Memory B cell (primary cell): ENCODE measurements around the gene PYM1.
"Not testable (repeated sequence)": the region's sequence is repeated elsewhere in the genome, so short reads cannot be mapped to it uniquely, and the experiment has no call there.

Experiments used
- ATAC-seq: fragments of 150-1000 bp; cut with Tn5 transposase; 2 replicates; pipeline ENCODE4 v1.10.0; 2021; ENCODE audit warnings: low read depth, mild to moderate bottlenecking, moderate library complexity
- DNase-seq, 2 donors: peaks; one replicate each; pipeline ENCODE4 v3.0.0; 2022; ENCODE audit warnings: low spot score in 2 of 2
- H3K27ac Mint-ChIP-seq: one replicate; pipeline ENCODE4 v1.8.0; 2022; ENCODE audit warnings: mild to moderate bottlenecking, moderate library complexity, mixed read lengths
- H3K27me3 Mint-ChIP-seq: one replicate; pipeline ENCODE4 v1.8.0; 2022; ENCODE audit warnings: mixed read lengths
- H3K36me3 Mint-ChIP-seq: one replicate; pipeline ENCODE4 v1.8.0; 2022; ENCODE audit warnings: mild to moderate bottlenecking, mixed read lengths
- H3K4me1 Mint-ChIP-seq: one replicate; pipeline ENCODE4 v1.8.0; 2022; ENCODE audit warnings: mixed read lengths
- H3K4me3 Mint-ChIP-seq: one replicate; pipeline ENCODE4 v1.8.0; 2022; ENCODE audit warnings: mild to moderate bottlenecking, moderate library complexity, mixed read lengths
- H3K9me3 Mint-ChIP-seq: one replicate; pipeline ENCODE4 v1.8.0; 2022; ENCODE audit warnings: mixed read lengths

The PYM1 gene

DNA sequence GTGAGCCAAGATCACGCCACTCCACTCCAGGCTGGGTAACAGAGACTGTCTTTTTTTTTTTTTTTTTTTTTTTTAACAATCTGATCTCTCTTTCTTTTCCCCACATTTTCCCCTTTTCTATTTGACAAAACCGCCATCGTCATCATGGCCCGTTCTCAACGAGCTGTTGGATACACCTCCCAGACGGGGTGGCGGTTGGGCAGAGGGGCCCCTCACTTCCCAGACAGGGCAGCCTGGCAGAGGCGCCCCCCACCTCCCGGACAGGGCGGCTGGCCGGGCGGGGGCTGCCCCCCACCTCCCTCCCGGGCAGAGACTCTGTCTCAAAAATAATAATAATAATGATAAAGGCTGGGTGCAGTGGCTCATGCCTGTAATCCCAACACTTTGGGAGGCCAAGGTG is 64.8 kb downstream of the PYM1 start:
- ATAC-seq, H3K27me3 Mint-ChIP-seq, H3K36me3 Mint-ChIP-seq, H3K27ac Mint-ChIP-seq, H3K9me3 Mint-ChIP-seq, H3K4me3 Mint-ChIP-seq, H3K4me1 Mint-ChIP-seq, DNase-seq: not testable (repeated sequence)

DNA sequence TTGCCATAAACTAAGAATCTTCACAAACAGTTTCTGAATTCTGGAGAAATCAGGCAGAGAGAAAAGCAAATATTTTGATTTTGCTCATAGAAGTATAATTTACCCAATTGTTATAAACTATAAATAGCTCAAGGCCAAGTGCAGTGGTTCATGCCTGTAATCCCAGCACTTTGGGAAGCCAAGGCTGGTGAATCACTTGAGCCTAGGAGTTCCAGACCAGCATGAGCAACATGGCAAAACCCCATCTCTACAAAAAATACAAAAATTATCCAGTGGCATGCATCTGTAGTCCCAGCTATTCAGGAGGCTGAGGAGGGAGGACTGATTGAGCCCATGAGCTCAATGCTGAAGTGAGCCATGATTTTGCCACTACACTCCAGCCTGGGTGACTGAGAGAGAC is 65.4 kb downstream of the PYM1 start:
- DNase-seq (no peak), ATAC-seq (no peak)
- no peak overlapping the region for H3K27ac Mint-ChIP-seq
- no peaks in the 10 kb centered on the region for H3K4me1 Mint-ChIP-seq
- H3K27me3 Mint-ChIP-seq = peaks cover 2% of the 10 kb centered on the region
- no peak overlapping the region for H3K4me3 Mint-ChIP-seq
- H3K36me3 Mint-ChIP-seq = no peaks in the 10 kb centered on the region
- H3K9me3 Mint-ChIP-seq = peaks cover 3% of the 10 kb centered on the region

DNA sequence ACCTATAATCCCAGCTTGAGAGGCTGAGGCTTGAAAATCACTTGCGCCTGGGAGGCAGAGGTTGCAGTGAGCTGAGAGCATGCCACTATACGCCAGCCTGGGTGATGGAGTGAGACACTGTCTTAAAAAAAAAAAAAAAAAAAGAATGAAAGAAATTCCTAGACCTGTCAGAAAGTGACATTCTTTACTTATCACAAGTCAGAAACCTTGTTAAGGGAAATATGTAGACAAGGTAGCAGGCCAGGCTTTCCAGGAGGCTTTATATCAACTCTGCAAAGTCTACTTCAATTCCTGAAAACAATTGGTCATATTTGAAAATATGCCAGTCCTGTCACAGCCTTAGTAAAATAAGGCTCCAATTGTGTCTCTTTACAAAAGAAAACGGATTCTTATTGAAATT is 65.8 kb downstream of the PYM1 start:
- no peak overlapping the region for H3K27ac Mint-ChIP-seq
- H3K36me3 Mint-ChIP-seq = no peaks in the 10 kb centered on the region
- H3K4me1 Mint-ChIP-seq = no peaks in the 10 kb centered on the region
- no peak overlapping the region for H3K4me3 Mint-ChIP-seq
- ATAC-seq (no peak), DNase-seq (no peak)
- H3K9me3 Mint-ChIP-seq = peaks cover 3% of the 10 kb centered on the region
- peaks cover 2% of the 10 kb centered on the region for H3K27me3 Mint-ChIP-seq

DNA sequence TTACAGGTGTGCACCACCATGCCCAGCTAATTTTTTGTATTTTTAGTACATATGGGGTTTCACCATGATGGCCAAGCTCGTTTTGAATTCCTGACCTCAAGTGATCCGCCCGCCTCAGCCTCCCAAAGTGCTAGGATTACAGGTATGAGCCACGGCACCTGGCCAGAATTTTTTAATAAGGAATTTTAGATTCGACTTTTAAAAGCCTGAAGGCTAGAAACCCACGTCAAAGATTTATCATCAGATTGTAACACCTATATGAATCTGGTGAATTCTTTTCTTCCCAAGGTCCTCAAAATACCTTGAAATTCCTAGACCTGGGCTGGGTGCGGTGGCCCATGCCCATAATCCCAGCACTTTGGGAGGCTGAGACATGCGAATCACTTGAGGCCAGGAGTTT is 66.3 kb downstream of the PYM1 start:
- Mint-ChIP-seq H3K4me3 (no peak overlapping the region), H3K36me3 (no peaks in the 10 kb centered on the region), H3K27me3 (peaks cover 2% of the 10 kb centered on the region), H3K4me1 (no peaks in the 10 kb centered on the region), H3K9me3 (peaks cover 3% of the 10 kb centered on the region), H3K27ac (no peak overlapping the region)
- DNase-seq (no peak), ATAC-seq (no peak)

DNA sequence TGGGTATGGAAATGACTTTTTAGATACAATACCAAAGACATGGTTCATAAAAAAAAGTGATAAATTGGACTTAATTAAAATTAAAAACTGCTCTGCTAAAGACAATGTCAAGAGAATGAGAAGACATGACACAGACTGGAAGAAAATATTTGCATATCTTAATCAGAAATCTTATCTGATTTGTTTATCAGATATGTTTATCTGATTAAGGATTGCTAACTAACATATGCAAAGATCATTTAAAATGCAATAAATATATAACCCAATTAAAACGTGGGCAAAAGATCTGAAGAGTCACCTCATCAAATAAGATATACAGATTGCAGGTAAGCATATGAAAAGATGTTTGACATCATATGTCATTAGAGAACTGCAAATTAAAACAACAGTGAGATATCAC is 75.0 kb downstream of the PYM1 start:
- Mint-ChIP-seq H3K27me3 (peaks cover 9% of the 10 kb centered on the region), H3K9me3 (no peaks in the 10 kb centered on the region), H3K4me1 (no peaks in the 10 kb centered on the region), H3K36me3 (no peaks in the 10 kb centered on the region), H3K27ac (no peak overlapping the region), H3K4me3 (no peak overlapping the region)
- DNase-seq (no peak), ATAC-seq (no peak)
